ENCODE data around the gene KDSR. TPM values are rescaled to one million over a fixed set of nuclear protein-coding genes. Genes with fewer than 3 reads are reported as not detected.
A peak's percentile ranks its signal among the peaks of the same experiment; 100 is the strongest.

Gene KDSR
- total and polyA plus RNA-seq, 9 of the 15 experiments (the other 6 are each of a cell fraction or from before 2014, with no cell fraction given) = 4.0 to 24.7 (median 12.4) TPM

DNA sequence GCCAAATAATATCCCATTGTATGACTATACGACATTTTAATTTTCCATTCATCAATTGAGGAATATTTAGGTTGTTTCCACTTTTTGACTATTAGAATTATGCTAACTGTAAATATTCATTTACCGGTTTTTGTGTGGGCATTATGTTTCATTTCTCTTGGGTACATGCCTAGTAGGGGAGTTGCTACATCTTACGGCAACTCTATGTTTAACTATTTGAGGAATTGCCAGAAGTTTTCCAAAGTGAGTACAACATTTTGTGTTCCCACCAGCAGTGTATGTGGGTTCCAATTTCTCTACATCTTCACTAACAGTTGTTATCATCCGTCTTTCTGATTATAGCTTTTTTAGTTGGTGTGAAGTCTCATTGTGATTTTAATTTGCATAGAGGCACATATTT, 1.6 kb upstream of the KDSR start:
- Histone ChIP-seq H3K4me2 (ENCODE audit: insufficient read depth, low read length) (peak overlapping the region; percentile 84; the same call in 1 of the 2 replicates), H3K9me3 (replicated peaks; ENCODE audit: control insufficient read depth, insufficient read depth, low read depth, low read length) (no peaks in the 10 kb centered on the region), H2AFZ (ENCODE audit: low read depth, low read length) (peak overlapping the region; percentile 95; the same call in 1 of the 2 replicates), H3K9ac (ENCODE audit: insufficient read depth in 1 of 2, low read depth in 2 of 2, low read length in 2 of 2) (no peak overlapping the region; a peak in 1 of 4 replicates), H3K36me3 (ENCODE audit: control insufficient read depth, insufficient read depth, low read length) (no peaks in the 10 kb centered on the region), H3K79me2 (ENCODE audit: control insufficient read depth, insufficient read depth, low read length) (peaks cover 18% of the 10 kb centered on the region), H3K27ac (ENCODE audit: extremely low read depth, low read depth, low read length) (no peak overlapping the region), H4K20me1 (replicated peaks; ENCODE audit: control insufficient read depth, insufficient read depth, low read length) (no peaks in the 10 kb centered on the region), H3K4me3 (no peak overlapping the region), H3K4me1 (replicated peaks in 1 of 2; ENCODE audit: control insufficient read depth in 2 of 2, insufficient read depth in 2 of 2, low read length in 2 of 2) (peaks cover 6 to 12% of the 10 kb centered on the region in 2 experiments; a peak in 3 of 5 replicates), H3K9me1 (ENCODE audit: control insufficient read depth, insufficient read depth, low read length) (no peaks in the 10 kb centered on the region), H3K27me3 (ENCODE audit: control insufficient read depth in 2 of 2, insufficient read depth in 2 of 2, low read length in 2 of 2) (no peaks in the 10 kb centered on the region)
- POLR2A ChIA-PET = no interaction called here
- CTCF ChIA-PET (ENCODE audit: low intra/inter-chr PET ratio) = no interaction called here
- ATAC-seq (no peak), DNase-seq (ENCODE audit: extremely low read depth in 1 of 4, low spot score in 3 of 4) (no peak), FAIRE-seq (no peak)
- no peak for TF ChIP-seq ZNF354B (CRISPR knock-in tag; IDR thresholded peaks at IDR 0.05)
- no peak for TF ChIP-seq RB1 (IDR thresholded peaks at IDR 0.05; ENCODE audit: low read depth)
- TF ChIP-seq ZNF347 (CRISPR knock-in tag; IDR thresholded peaks at IDR 0.05; ENCODE audit: low read depth) = no peak
- no peak for TF ChIP-seq SPI1 (IDR thresholded peaks at IDR 0.05; ENCODE audit: borderline replicate concordance, low read depth, low read length)
- TF ChIP-seq, protein P1, sequence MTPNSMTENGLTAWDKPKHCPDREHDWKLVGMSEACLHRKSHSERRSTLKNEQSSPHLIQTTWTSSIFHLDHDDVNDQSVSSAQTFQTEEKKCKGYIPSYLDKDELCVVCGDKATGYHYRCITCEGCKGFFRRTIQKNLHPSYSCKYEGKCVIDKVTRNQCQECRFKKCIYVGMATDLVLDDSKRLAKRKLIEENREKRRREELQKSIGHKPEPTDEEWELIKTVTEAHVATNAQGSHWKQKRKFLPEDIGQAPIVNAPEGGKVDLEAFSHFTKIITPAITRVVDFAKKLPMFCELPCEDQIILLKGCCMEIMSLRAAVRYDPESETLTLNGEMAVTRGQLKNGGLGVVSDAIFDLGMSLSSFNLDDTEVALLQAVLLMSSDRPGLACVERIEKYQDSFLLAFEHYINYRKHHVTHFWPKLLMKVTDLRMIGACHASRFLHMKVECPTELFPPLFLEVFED (CRISPR knock-in tag; conservative IDR thresholded peaks at IDR 0.05) = no peak
- no peak for TF ChIP-seq HDAC1 (IDR thresholded peaks at IDR 0.05)
- intact Hi-C loops (cut with micrococcal nuclease) (loop anchor here (5.0 kb wide), 1 partner anchor 54 kb away; the partner anchor contains the start of gene VPS4B), in situ Hi-C loops (cut with MboI) (no loop called here)
- no TSS peak for BruUV-seq (replicated peaks)
- 73% methylated on average over 4 of the region's 4 CpGs for WGBS (ENCODE audit: insufficient coverage, low coverage, missing lambda C conversion rate)
